Globus pallidus (tissue), 1 donor: ENCODE measurements around the gene MAPK1IP1L.

Source experiments
- DNase-seq: peaks from one replicate; pipeline ENCODE4 v3.0.0-alpha.2; 2015; ENCODE audit warnings: low spot score

Gene MAPK1IP1L

GRCh38 chr14:55097881-55098560 lies 46.6 kb downstream of the MAPK1IP1L start:
- DNase-seq: peak; percentile 25

GRCh38 chr14:55098561-55098898 lies 47.1 kb downstream of the MAPK1IP1L start:
- no peak for DNase-seq

DNA sequence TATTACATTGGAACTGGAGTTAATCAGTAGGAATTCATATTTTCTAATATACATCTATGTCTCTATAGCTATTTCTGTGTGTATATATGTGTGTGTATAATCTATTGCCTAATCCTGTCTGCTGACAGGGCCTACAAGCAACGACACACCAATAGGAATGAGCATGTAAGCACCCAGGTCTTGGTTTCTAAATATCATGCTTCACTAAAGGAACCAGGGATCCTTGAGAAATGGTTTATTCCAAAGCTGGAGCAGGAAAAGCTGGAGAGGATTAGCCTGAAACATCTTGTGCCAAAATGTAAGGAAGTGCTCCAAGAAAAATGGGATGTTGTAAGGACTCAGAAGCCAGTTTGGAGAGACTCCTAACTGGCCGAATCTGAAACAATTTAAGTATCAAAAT lies 48.3 kb downstream of the MAPK1IP1L start:
- DNase-seq: no peak

- DNase-seq: no peak
These were observed 50.3 kb downstream of the MAPK1IP1L start for GRCh38 chr14:55101698-55102097.

- peak; percentile 78 for DNase-seq
These were observed 50.7 kb downstream of the MAPK1IP1L start for GRCh38 chr14:55102141-55102621.

DNA sequence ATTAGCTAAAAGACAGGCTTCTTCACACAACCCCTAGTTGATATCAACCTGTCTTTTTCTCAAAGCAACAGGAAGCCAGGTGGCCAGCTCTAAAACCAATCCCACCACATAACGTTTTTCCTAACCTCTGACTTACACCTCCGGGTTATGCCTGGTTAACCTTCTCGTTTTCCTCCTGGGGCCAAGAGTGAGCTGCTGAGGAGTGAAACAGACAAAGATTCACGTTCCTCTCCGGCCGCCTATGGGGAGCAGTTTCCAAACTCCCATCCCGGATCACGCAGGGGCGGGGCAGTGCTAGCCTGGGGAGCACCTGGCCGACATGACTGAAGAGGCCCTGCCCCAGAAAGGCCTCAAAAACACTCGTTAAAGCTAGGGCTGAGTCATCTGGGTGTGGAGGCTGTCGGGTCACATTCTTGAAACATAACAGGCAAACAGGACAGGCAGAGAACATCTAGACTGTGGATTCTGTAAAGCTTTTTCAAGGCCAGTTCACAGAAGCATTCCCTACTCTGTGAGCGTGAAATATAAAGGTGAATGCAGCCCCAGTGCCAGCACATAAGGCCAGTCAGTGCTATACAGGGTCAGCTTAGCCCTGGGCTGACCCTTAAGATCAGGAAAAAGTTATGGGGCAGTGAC lies 51.7 kb downstream of the MAPK1IP1L start:
- DNase-seq: no peak

- DNase-seq: no peak
These were observed 52.8 kb downstream of the MAPK1IP1L start for GRCh38 chr14:55103971-55104954.

GRCh38 chr14:55105991-55106390 lies 54.5 kb downstream of the MAPK1IP1L start:
- DNase-seq: no peak

GRCh38 chr14:55107766-55108554 lies 56.5 kb downstream of the MAPK1IP1L start:
- no peak for DNase-seq

DNA sequence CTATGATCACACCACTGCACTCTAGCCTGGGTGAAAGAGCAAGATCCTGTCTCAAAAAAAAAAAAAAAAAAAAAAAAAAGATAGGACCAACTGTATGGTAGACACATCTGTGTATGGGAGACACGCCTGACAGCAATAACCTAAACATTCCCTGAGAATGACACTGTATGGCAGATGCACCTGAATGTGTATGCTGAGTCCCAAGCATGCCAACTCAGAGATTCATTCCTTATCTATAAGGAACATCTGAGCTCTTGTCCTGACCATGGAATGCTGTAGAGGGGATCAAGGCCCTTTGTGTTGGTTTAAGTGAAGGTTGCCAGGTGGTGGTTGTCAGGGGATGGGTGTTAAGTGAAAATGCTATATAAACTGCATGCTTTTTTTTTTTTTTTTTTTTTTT lies 58.4 kb downstream of the MAPK1IP1L start:
- no peak for DNase-seq

GRCh38 chr14:55111122-55111708 lies 59.8 kb downstream of the MAPK1IP1L start:
- DNase-seq: no peak

DNA sequence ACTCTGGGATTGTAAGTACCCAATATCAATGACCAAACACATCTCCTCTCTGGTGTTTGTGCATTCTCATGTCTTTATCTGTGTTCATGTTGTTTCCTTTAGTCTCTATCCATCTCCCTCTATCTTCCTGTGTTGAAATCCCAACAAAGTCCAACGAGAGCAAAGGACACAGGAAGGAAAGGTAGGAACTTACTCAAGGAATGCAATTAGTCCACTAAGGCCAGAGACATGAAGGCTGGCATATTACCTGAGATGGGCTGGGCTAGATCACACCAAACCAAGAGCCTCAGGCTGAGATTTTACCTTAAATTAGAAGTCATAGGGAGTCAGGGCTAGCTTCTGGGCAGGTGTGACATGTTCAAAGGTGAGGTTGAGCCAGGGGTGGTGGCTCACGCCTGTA lies 63.3 kb downstream of the MAPK1IP1L start:
- no peak for DNase-seq

- DNase-seq: no peak
These were observed 64.0 kb downstream of the MAPK1IP1L start for GRCh38 chr14:55115460-55115859.

- DNase-seq: no peak
These were observed 64.4 kb downstream of the MAPK1IP1L start for GRCh38 chr14:55115861-55116245.

GRCh38 chr14:55116246-55117030 lies 65.0 kb downstream of the MAPK1IP1L start:
- no peak for DNase-seq

GRCh38 chr14:55117803-55118441 lies 66.5 kb downstream of the MAPK1IP1L start:
- DNase-seq: no peak

DNA sequence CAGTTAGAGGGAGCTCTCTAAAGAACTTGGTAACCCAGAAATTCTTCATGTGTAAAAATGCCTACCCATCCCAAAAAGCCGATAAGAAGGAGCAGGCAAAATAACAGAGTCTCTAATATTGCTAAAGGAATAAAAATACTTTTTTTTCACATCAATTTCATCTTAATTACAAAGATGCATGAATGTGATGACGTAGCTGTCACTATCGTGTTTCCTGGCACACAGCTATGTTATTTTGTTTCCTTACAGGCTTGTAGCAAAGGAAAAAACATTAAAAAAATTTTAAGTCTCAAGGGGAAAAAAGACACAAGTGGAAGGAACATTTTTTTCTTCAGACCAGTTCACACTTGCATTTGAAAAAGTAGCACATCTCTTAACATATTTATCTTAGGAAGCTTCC lies 67.3 kb downstream of the MAPK1IP1L start:
- DNase-seq: no peak
